AG09309 (cell line): Measurements from ENCODE around the gene IL17B.

Experiments used
- DNase-seq: peaks from one replicate; pipeline ENCODE4 v3.0.0-alpha.2; 2010; ENCODE audit warnings: low read depth
- H3K4me3 ChIP-seq: 2 replicates; pipeline ENCODE4 v1.5.1; 2011; ENCODE audit warnings: mild to moderate bottlenecking, low read depth, low read length, moderate library complexity; ENCODE audit not compliant: control insufficient read depth
- TF ChIP-seq, protein P1 (sequence below): IDR thresholded peaks from 2 replicates; pipeline ENCODE4 v1.5.1; 2011; ENCODE audit warnings: mild to moderate bottlenecking, low read depth, low read length, inconsistent platforms; ENCODE audit not compliant: insufficient read depth, control insufficient read depth; ENCODE audit errors: missing control alignments

The IL17B gene

DNA sequence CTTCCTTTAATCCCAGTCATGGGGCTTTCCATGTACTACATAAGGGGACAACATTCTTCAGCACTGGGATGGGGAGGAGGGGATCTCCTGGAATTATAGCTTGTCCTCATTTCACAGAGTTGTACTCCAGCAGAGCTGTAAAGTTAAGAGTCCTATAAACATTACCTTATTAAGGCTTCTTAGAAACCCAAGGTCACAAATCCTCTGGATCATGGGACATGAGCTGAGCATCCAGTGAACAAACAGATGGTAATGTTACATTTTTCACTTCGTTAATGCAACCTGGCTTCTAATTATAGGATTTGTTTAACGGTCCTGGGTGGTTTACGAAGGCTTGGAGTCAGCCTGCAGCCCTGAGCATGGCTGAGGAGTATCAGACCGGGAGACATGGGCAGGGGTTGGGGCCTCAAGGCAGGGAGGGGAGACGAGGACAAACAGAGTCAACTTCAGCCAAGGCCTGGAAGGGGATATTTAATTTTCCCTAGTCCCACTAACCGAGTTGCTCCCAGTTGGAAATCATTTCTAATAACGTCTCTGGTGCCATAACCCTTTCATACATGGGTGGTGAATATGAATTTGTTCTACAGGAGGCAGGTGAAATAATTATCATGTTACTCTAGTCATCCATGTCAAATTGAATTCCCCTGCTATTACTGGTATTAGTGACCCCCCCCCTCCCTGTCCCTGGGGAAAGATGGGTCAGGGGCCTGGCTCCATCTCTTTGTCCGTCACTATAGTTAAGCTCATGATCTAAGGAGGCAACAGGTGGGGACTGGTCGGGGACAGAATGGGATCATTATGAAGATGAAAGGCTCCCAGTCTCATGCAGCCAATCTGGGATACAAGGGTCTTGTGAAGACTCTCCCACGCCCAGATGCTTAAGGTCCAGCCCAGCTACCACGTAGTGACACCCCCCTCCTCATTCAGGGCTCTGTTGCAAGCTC lies 10.7 kb upstream of the IL17B start:
- TF ChIP-seq, protein P1, sequence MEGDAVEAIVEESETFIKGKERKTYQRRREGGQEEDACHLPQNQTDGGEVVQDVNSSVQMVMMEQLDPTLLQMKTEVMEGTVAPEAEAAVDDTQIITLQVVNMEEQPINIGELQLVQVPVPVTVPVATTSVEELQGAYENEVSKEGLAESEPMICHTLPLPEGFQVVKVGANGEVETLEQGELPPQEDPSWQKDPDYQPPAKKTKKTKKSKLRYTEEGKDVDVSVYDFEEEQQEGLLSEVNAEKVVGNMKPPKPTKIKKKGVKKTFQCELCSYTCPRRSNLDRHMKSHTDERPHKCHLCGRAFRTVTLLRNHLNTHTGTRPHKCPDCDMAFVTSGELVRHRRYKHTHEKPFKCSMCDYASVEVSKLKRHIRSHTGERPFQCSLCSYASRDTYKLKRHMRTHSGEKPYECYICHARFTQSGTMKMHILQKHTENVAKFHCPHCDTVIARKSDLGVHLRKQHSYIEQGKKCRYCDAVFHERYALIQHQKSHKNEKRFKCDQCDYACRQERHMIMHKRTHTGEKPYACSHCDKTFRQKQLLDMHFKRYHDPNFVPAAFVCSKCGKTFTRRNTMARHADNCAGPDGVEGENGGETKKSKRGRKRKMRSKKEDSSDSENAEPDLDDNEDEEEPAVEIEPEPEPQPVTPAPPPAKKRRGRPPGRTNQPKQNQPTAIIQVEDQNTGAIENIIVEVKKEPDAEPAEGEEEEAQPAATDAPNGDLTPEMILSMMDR: no peak
- no peak overlapping the region for H3K4me3 ChIP-seq
- no peak for DNase-seq

DNA sequence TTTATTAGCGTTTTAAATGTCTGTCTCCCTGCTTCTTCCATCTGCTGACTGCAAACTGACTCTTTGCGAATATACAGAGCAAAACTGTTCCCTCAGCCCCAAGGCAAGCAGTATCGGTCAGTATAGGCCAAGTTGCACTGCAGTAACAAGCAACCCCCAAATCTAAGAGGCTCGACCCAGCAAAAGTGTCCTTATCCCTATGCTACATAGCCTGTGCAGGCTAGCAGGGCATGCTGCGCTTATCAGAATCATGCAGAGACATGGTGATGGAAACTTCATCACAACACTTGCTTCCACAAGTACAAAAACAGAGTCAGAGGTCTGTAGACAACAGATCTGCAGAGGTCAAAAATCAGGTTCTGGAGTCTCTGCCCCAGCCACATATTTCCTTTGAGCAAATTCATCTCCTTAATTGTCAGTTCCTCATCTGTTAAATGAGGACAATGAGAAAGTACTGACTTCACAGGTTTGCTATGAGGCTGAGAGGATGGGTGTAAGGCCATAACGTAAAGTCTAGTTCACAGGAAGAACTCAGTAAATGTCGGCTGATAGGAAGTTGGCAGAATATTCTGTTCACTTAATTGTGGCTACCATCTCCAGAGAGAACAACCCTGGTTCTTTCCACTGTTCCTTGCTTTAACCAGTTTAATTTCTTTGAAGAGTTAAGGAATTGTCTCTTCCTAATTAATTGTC lies 9.6 kb upstream of the IL17B start:
- no peak for DNase-seq
- no peak overlapping the region for H3K4me3 ChIP-seq
- TF ChIP-seq, protein P1: no peak

DNA sequence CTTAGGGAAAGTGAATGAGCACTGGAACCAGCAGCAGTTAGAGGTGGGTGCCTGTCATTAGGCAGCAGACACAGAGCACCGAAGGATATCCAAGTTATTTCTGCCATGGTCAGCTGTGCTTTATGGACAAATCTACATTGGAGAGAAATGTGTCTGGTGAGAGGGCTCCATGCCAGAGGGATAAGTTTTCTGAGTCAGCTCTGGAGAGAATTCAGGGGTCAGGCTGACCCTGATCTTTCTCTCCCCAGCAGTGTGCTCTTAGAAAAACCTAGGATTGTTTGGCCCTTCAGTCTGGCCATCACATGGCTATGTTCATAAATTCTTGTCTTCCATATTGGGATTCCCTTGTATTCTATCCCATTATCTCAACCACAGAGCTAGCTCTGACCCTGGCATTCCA lies 8.9 kb upstream of the IL17B start:
- TF ChIP-seq, protein P1: no peak
- no peak overlapping the region for H3K4me3 ChIP-seq
- no peak for DNase-seq

DNA sequence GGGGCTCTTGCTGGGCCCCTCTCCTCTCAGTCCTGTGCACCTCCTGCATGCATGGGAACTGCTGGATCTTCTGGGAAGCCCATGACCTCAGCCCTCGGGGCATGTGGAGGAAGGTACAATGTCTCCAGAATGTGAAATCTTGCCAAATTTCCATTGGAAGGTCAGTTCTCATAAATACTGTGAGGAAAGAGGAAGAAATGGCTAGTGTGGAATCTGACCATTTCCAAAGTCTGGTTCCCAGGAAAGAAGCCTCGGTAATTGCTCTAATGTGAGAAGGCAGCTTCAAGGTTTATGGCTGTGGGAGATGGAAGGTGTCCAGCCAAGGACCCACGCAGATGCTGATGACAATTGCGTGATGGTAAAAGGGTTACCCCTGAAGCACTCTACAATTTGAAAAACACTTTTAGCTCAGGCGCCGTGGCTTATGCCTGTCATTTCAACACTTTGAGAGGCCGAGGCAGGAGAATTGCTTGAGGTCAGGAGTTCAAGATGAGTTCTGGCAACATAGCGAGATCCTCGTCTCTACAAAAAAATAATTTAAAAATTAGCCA lies 8.1 kb upstream of the IL17B start:
- no peak overlapping the region for H3K4me3 ChIP-seq
- peak; percentile 90 for DNase-seq
- TF ChIP-seq, protein P1: no peak

DNA sequence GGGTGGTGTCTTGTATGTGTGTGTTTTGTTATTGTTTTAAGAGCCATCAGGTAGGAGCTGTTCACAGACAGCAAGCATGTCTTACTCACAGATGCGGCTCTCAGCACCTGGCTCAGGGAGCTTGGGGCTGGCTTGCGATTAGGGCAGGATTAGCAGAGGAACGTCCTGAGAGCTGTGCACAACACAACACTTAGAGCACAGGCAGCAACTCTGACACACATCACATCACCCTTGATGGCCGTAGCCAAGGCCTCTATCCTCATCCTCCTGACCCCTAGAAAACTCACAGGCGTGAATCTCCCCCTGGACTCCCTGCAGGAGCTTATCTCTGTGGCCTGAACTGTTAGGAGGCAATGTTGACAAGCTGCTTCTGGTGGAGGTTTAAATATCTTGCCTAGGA lies 7.1 kb upstream of the IL17B start:
- no peak for DNase-seq
- TF ChIP-seq, protein P1: no peak
- H3K4me3 ChIP-seq: no peak overlapping the region

DNA sequence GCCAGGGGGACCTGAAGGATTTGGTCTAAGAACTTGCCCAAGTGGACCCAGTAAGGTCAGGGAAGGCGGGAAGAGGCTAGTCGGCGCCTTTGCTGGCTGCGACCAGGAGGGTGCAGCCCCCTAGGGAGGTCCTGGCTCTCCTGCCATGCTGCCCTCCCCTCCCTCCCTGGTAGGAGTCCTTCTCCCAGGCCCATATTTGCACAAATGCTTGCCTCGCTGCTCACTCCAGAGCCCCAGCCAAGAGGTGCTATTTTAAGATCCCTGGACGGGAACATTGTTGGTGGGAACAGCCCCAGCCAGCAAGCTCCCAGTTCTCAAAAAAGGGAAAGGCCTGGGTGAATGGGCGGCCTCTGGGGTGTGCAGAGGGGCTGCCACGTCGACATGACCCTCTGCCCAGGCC lies 4.3 kb upstream of the IL17B start:
- TF ChIP-seq, protein P1: no peak
- H3K4me3 ChIP-seq: no peak overlapping the region

More for the DNA sequence above, 4.3 kb upstream of the IL17B start:
- no peak for DNase-seq
